Measurements from ENCODE around the gene BICDL1. TPM values are rescaled to one million over a fixed set of nuclear protein-coding genes. Genes with fewer than 3 reads are reported as not detected.

The BICDL1 gene
- total RNA-seq, 1 donor, result not detected

DNA sequence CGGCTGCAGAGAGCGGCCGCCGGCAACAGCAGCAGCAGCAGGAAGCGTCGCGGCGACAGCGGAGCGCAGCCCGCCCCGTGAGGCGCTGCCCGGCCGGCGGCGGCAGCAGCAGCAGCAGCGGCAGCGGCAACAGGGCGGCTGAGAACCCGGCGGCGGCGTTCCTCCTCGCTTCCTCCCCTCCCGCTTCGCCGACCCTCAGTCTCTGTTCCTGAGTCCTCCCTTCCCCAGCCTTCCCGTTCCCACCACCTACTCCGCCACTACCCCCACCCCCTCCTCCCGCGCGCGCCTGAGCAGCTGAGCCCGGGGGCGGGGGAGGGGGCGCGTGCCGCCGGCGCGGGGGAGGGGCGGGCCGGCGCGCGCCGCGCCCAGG lies 310 bp downstream of the BICDL1 start:
- TF ChIP-seq CTCF (IDR thresholded peaks at IDR 0.05; ENCODE audit: insufficient read depth, low read length), result no peak
- peak; percentile 5 for DNase-seq (ENCODE audit: low read depth)
- peak overlapping the region; percentile 58 for H3K4me3 ChIP-seq (ENCODE audit: low read depth, low read length)

GRCh38 chr12:119989731-119990381 lies 820 bp downstream of the BICDL1 start:
- TF ChIP-seq CTCF (IDR thresholded peaks at IDR 0.05; ENCODE audit: insufficient read depth, low read length), result no peak
- peak; percentile 59 for DNase-seq (ENCODE audit: low read depth)
- peak overlapping the region; percentile 35 for H3K4me3 ChIP-seq (ENCODE audit: low read depth, low read length)

DNA sequence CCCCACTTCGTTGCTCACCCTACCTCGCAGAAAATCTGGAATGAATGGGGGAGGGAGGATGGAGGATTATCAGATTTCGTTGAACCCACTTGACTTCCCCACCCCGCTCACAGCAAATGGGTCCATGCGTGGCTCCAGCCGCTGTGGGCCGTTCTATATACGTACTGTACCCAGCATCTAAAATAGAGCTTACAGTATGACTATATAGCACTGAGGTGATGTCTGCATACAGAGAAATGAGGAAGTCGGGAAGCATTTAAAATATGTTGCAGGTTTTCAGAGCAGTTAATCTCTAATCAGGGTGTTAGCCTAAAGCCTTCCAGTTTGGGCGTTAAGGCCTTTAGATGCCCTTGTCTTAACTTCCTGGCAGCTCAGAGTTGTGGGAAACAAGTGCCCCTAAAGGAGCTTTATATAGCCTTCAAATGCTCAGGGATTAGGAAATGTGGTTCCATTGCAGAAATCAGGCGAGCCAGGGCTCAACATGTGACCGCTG lies 1.4 kb downstream of the BICDL1 start:
- TF ChIP-seq CTCF (IDR thresholded peaks at IDR 0.05; ENCODE audit: insufficient read depth, low read length), result no peak
- H3K4me3 ChIP-seq (ENCODE audit: low read depth, low read length), result no peak overlapping the region
- no peak for DNase-seq (ENCODE audit: low read depth)

- H3K4me3 ChIP-seq (ENCODE audit: low read depth, low read length), result no peak overlapping the region
- TF ChIP-seq CTCF (IDR thresholded peaks at IDR 0.05; ENCODE audit: insufficient read depth, low read length), result no peak
- no peak for DNase-seq (ENCODE audit: low read depth)
Observed at GRCh38 chr12:119992129-119992705, 3.2 kb downstream of the BICDL1 start.

- DNase-seq (ENCODE audit: low read depth), result no peak
- TF ChIP-seq CTCF (IDR thresholded peaks at IDR 0.05; ENCODE audit: insufficient read depth, low read length), result no peak
- no peak overlapping the region for H3K4me3 ChIP-seq (ENCODE audit: low read depth, low read length)
Observed at GRCh38 chr12:119994892-119995658, 6.0 kb downstream of the BICDL1 start.

GRCh38 chr12:119996417-119996816 lies 7.4 kb downstream of the BICDL1 start:
- H3K4me3 ChIP-seq (ENCODE audit: low read depth, low read length), result no peak overlapping the region
- DNase-seq (ENCODE audit: low read depth), result no peak
- TF ChIP-seq CTCF (IDR thresholded peaks at IDR 0.05; ENCODE audit: insufficient read depth, low read length), result no peak
